A549 (cell line): Measurements from ENCODE around the gene PCDHGA12. TPM values are rescaled to one million over a fixed set of nuclear protein-coding genes. Genes with fewer than 3 reads are reported as not detected.

Source experiments
- ATAC-seq, 2 experiments: fragments of 200-7000 bp in 1 of 2; fragments of >200 bp in 1 of 2; cut with Nextera tagmentation in 1 of 2; cut with Tn5 transposase in 1 of 2; 3 replicates each; pipeline versions ENCODE4 v1.8.0 to v1.9.1; 2018 to 2020; ENCODE audit warnings: mild to moderate bottlenecking in 1 of 2, moderate library complexity in 1 of 2
- CTCF ChIA-PET: fragments of 300-600 bp; sonication (Branson Sonifier 250); formaldehyde crosslinking; extraction: SDS; loops from one replicate; lab custom pipeline; 2021; ENCODE audit warnings: antibody characterized with exemption, inconsistent platforms; lab: Yijun Ruan, JAX
- POLR2A ChIA-PET: fragments of 350-600 bp; formaldehyde crosslinking; extraction: SDS; loops from one replicate; lab custom pipeline; 2021; ENCODE audit warnings: antibody characterized with exemption, inconsistent platforms; lab: Yijun Ruan, JAX
- DNase-seq, 2 experiments: peaks; one replicate each; pipeline versions ENCODE4 v3.0.0 to v3.0.0-alpha.2; 2011 to 2016; ENCODE audit warnings: low read depth in 1 of 2, low spot score in 1 of 2
- FAIRE-seq: peaks from 2 replicates; lab custom pipeline; 2011; peaks lifted over from hg19 to GRCh38; lab: Jason Lieb, UNC
- H3K27ac ChIP-seq, 2 experiments: fragments of >200 bp; sonication (Bioruptor Twin); formaldehyde crosslinking; 3 replicates each; pipeline ENCODE4 v1.5.1; 2016 to 2017
- H3K4me1 ChIP-seq: fragments of >200 bp; sonication (Bioruptor Twin); formaldehyde crosslinking; 3 replicates; pipeline ENCODE4 v1.6.1; 2016
- H3K4me2 ChIP-seq: fragments of >200 bp; sonication (Bioruptor Twin); formaldehyde crosslinking; 3 replicates; pipeline ENCODE4 v1.6.1; 2016
- H3K4me3 ChIP-seq: fragments of >200 bp; sonication (Bioruptor Twin); formaldehyde crosslinking; 3 replicates; pipeline ENCODE4 v1.5.1; 2016
- H3K9me3 ChIP-seq: fragments of >200 bp; sonication (Bioruptor Twin); formaldehyde crosslinking; 3 replicates; pipeline ENCODE4 v1.6.1; 2016
- CHD4 ChIP-seq: fragments of 200-600 bp; sonication (generic); IDR thresholded peaks from 2 replicates; pipeline ENCODE4 v1.6.1; 2016; ENCODE audit warnings: antibody characterized with exemption, mild to moderate bottlenecking, borderline replicate concordance
- E2F6 ChIP-seq: IDR thresholded peaks from 2 replicates; pipeline ENCODE4 v1.6.1; 2012; ENCODE audit warnings: low read depth, borderline replicate concordance
- EHF ChIP-seq: fragments of 250-450 bp; sonication (Bioruptor Pico); IDR thresholded peaks from 2 replicates; pipeline ENCODE4 v1.5.0; 2020; ENCODE audit warnings: mild to moderate bottlenecking
- FOSB ChIP-seq: fragments of 250-450 bp; sonication (Bioruptor Pico); IDR thresholded peaks from 2 replicates; pipeline ENCODE4 v1.5.0; 2020; ENCODE audit warnings: mild to moderate bottlenecking, moderate library complexity
- FOXS1 ChIP-seq: fragments of 250-450 bp; sonication (Bioruptor Pico); IDR thresholded peaks from 2 replicates; pipeline ENCODE4 v1.5.0; 2020; ENCODE audit warnings: mild to moderate bottlenecking, moderate library complexity
- GATA3 ChIP-seq: IDR thresholded peaks from 2 replicates; pipeline ENCODE4 v1.6.1; 2012; ENCODE audit warnings: borderline replicate concordance
- HMGXB4 ChIP-seq: fragments of 250-450 bp; sonication (Bioruptor Pico); IDR thresholded peaks from 2 replicates; pipeline ENCODE4 v1.5.0; 2021; ENCODE audit warnings: mild to moderate bottlenecking, moderate library complexity, borderline replicate concordance
- HOXA7 ChIP-seq: fragments of 250-450 bp; sonication (Bioruptor Pico); IDR thresholded peaks from 2 replicates; pipeline ENCODE4 v1.5.0; 2020; ENCODE audit warnings: mild to moderate bottlenecking, moderate library complexity
- HOXB5 ChIP-seq: fragments of 250-450 bp; sonication (Bioruptor Pico); IDR thresholded peaks from 2 replicates; pipeline ENCODE4 v1.5.0; 2020; ENCODE audit warnings: mild to moderate bottlenecking, moderate library complexity
- NPAS2 ChIP-seq: fragments of 250-450 bp; sonication (Bioruptor Pico); IDR thresholded peaks from 2 replicates; pipeline ENCODE4 v1.8.0; 2022; ENCODE audit warnings: mild to moderate bottlenecking, moderate library complexity, borderline replicate concordance
- NR3C1 ChIP-seq: fragments of >200 bp; sonication (Bioruptor Twin); formaldehyde crosslinking; IDR thresholded peaks from 3 replicates; pipeline ENCODE4 v1.6.1; 2017
- PBX3 ChIP-seq: IDR thresholded peaks from 2 replicates; pipeline ENCODE4 v1.6.1; 2012
- PHF8 ChIP-seq: fragments of 200-600 bp; sonication (generic); IDR thresholded peaks from 2 replicates; pipeline ENCODE4 v1.6.1; 2016; ENCODE audit warnings: low read depth, mild to moderate bottlenecking, antibody characterized with exemption, moderate library complexity, borderline replicate concordance
- RCOR1 ChIP-seq: fragments of 150-350 bp; IDR thresholded peaks from 2 replicates; pipeline ENCODE4 v1.6.1; 2014; ENCODE audit warnings: antibody characterized with exemption, low read length, low read depth
- SREBF2 ChIP-seq: fragments of 450-650 bp; IDR thresholded peaks from 2 replicates; pipeline ENCODE4 v1.6.1; 2014; ENCODE audit warnings: mild to moderate bottlenecking, moderate library complexity
- ZC3H11A ChIP-seq: fragments of 450-650 bp; IDR thresholded peaks from 2 replicates; pipeline ENCODE4 v1.6.1; 2014; ENCODE audit warnings: antibody characterized with exemption, mild to moderate bottlenecking
- ZNF302 ChIP-seq: fragments of 250-450 bp; sonication (Bioruptor Pico); IDR thresholded peaks from 2 replicates; pipeline ENCODE4 v1.9.0; 2021; ENCODE audit warnings: inconsistent platforms, mild to moderate bottlenecking, moderate library complexity
- ZSCAN20 ChIP-seq: fragments of 250-450 bp; sonication (Bioruptor Pico); IDR thresholded peaks from 2 replicates; pipeline ENCODE4 v1.8.0; 2022; ENCODE audit warnings: mild to moderate bottlenecking, moderate library complexity
- WGBS: methylation state at CpG from one replicate; pipeline ENCODE4 v1.1.6; 2017; ENCODE audit errors: missing lambda C conversion rate; 5-methylcytosine and 5-hydroxymethylcytosine counted together
- polyA plus RNA-seq, 4 experiments: library from polyadenylated mRNA; depleted of rRNA in 3 of 4; stranded (reverse); fragments of >200 nt; fragmentation: RNase III in 1 of 4; extraction: RNeasy Plus Mini Kit Qiagen cat#74134 plus additional on column Dnase treatment in 1 of 4; gene quantifications; 2 replicates in 3 of 4; 3 replicates in 1 of 4; pipeline ENCODE4 v1.2.3, GENCODE V29; 2011 to 2017

Gene PCDHGA12
- polyA plus RNA-seq, 2 of the 4 experiments (the other 2 are of a cell fraction): 0.03 to 0.05 TPM

DNA sequence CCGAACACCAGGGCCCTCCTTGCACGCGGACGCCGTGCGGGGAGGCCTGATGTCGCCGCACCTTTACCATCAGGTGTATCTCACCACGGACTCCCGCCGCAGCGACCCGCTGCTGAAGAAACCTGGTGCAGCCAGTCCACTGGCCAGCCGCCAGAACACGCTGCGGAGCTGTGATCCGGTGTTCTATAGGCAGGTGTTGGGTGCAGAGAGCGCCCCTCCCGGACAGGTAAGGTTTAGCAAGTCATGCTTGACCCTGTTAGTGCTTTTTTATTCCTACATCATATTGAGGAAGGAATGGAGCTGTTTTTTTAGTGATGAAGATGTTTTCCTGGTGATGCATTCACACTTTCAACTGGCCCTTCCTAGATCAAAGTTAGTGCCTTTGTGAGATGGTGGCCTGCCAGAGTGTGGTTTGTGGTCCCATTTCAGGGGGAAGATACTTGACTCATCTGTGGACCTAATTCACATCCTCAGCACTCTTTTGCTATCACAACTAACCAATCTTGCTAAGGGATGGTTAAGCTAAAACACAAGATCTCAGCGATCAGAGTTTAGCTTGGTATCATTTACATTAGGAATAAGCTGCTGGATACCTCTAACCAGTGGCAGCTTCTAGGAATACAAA, 48.1 kb downstream of the PCDHGA12 start:
- CTCF ChIA-PET: interaction anchor here (0.7 to 2.7 kb wide), 7 partner anchors 12 to 113 kb away, joined by 3 to 9 read pairs (median 4); no protein-coding TSS in a partner anchor
- no peak for FAIRE-seq
- H3K9me3 ChIP-seq: no peaks in the 10 kb centered on the region; the same call in 2 of the 3 replicates
- no peak for ATAC-seq
- POLR2A ChIA-PET: no interaction called here
- H3K27ac ChIP-seq: no peak overlapping the region
- DNase-seq: no peak
- no peak for TF ChIP-seq EHF (CRISPR knock-in tag)
- no peak for TF ChIP-seq CHD4
- no peak for TF ChIP-seq HMGXB4
- no peak for TF ChIP-seq HOXA7
- no peak for TF ChIP-seq GATA3
- no peak overlapping the region for H3K4me3 ChIP-seq
- no peak overlapping the region for H3K4me2 ChIP-seq
- H3K4me1 ChIP-seq: no peaks in the 10 kb centered on the region
- 80% methylated on average over 17 of the region's 20 CpGs for WGBS

DNA sequence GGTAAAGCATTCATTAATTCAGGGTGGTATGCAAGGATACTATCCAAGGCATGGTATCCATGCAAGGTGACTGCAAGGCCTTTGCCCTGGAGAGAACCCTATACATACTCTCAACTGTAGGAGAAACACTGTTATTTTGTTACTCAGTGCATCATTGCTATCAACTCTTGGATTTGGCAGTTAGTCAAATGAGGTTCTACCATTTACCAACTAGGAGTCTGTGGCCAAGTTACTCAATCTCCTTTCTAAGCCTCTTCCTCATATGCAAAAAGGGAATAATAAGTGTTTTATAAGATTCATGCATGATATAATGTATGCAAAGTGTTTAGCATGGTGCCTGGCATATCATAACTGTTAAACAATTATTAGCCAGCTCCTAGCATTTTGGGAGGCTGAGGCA, 49.5 kb downstream of the PCDHGA12 start:
- no peak for ATAC-seq
- no peak overlapping the region for H3K27ac ChIP-seq
- no peak overlapping the region for H3K4me3 ChIP-seq
- no peaks in the 10 kb centered on the region for H3K4me1 ChIP-seq
- ChIA-PET POLR2A (no interaction called here), CTCF (interaction anchor here (1.1 to 1.9 kb wide), 2 partner anchors 32 to 45 kb away, joined by 4 to 5 read pairs; no protein-coding TSS in a partner anchor)
- TF ChIP-seq PBX3: no peak
- no peak for TF ChIP-seq HMGXB4
- TF ChIP-seq HOXB5 (CRISPR knock-in tag): no peak
- no peak for TF ChIP-seq EHF (CRISPR knock-in tag)
- TF ChIP-seq GATA3: no peak
- TF ChIP-seq FOXS1 (CRISPR knock-in tag): no peak
- TF ChIP-seq FOSB (CRISPR knock-in tag): no peak
- TF ChIP-seq HOXA7: no peak
- no peak for TF ChIP-seq ZC3H11A
- TF ChIP-seq ZSCAN20 (CRISPR knock-in tag): no peak
- TF ChIP-seq RCOR1: no peak
- no peak for TF ChIP-seq E2F6
- no peak for TF ChIP-seq SREBF2
- no peak for TF ChIP-seq ZNF302 (CRISPR knock-in tag)
- no peak for TF ChIP-seq NPAS2 (CRISPR knock-in tag)
- TF ChIP-seq PHF8: no peak
- no peak for TF ChIP-seq NR3C1
- FAIRE-seq: no peak
- no peak for DNase-seq
- no peak overlapping the region for H3K4me2 ChIP-seq
- no peaks in the 10 kb centered on the region; the same call in 2 of the 3 replicates for H3K9me3 ChIP-seq

Other genes with a start within 250 kb of the PCDHGA12 start
Only the 30 nearest of the 35 such genes appear.
- 0.19 and 0.28 TPM in 2 replicates for gene PCDHB13, start 216.6 kb upstream of the PCDHGA12 start, polyA plus RNA-seq (2011; rRNA removed)
- 0.05 to 0.08 TPM (median 0.08 TPM) in 3 replicates for gene PCDHB13, start 216.6 kb upstream of the PCDHGA12 start, polyA plus RNA-seq (2017; fragmentation: RNase III; extraction: RNeasy Plus Mini Kit Qiagen cat#74134 plus additional on column Dnase treatment)
- gene PCDHB14, start 207.2 kb upstream of the PCDHGA12 start, polyA plus RNA-seq (2011; rRNA removed): 0.13 and 0.14 TPM in 2 replicates
- 0.05 to 0.12 TPM (median 0.09 TPM) in 3 replicates for gene PCDHB14, start 207.2 kb upstream of the PCDHGA12 start, polyA plus RNA-seq (2017; fragmentation: RNase III; extraction: RNeasy Plus Mini Kit Qiagen cat#74134 plus additional on column Dnase treatment)
- gene PCDHB15, start 185.1 kb upstream of the PCDHGA12 start, polyA plus RNA-seq (2011; rRNA removed): 0.09 and 0.13 TPM in 2 replicates
- 0.04 to 0.12 TPM (median 0.05 TPM) in 3 replicates for gene PCDHB15, start 185.1 kb upstream of the PCDHGA12 start, polyA plus RNA-seq (2017; fragmentation: RNase III; extraction: RNeasy Plus Mini Kit Qiagen cat#74134 plus additional on column Dnase treatment)
- gene SLC25A2, start 126.5 kb upstream of the PCDHGA12 start, polyA plus RNA-seq (2011; rRNA removed): 0.08 TPM in 1 of 2 replicates, not detected in the other
- gene SLC25A2, start 126.5 kb upstream of the PCDHGA12 start, polyA plus RNA-seq (2017; fragmentation: RNase III; extraction: RNeasy Plus Mini Kit Qiagen cat#74134 plus additional on column Dnase treatment): not detected in 3 replicates
- 78.1 and 90.6 TPM in 2 replicates for gene TAF7, start 109.7 kb upstream of the PCDHGA12 start, polyA plus RNA-seq (2011; rRNA removed)
- gene TAF7, start 109.7 kb upstream of the PCDHGA12 start, polyA plus RNA-seq (2017; fragmentation: RNase III; extraction: RNeasy Plus Mini Kit Qiagen cat#74134 plus additional on column Dnase treatment): 67.3 to 72.6 TPM (median 71.3 TPM) in 3 replicates
- gene PCDHGA1, start 100.0 kb upstream of the PCDHGA12 start, polyA plus RNA-seq (2011; rRNA removed): 0.66 and 0.71 TPM in 2 replicates
- gene PCDHGA1, start 100.0 kb upstream of the PCDHGA12 start, polyA plus RNA-seq (2017; fragmentation: RNase III; extraction: RNeasy Plus Mini Kit Qiagen cat#74134 plus additional on column Dnase treatment): 0.32 to 0.42 TPM (median 0.33 TPM) in 3 replicates
- gene PCDHGA2, start 91.7 kb upstream of the PCDHGA12 start, polyA plus RNA-seq (2011; rRNA removed): 1.6 and 1.7 TPM in 2 replicates
- gene PCDHGA2, start 91.7 kb upstream of the PCDHGA12 start, polyA plus RNA-seq (2017; fragmentation: RNase III; extraction: RNeasy Plus Mini Kit Qiagen cat#74134 plus additional on column Dnase treatment): 0.47 to 0.78 TPM (median 0.58 TPM) in 3 replicates
- 0.07 TPM in 1 of 2 replicates, not detected in the other for gene PCDHGA3, start 86.7 kb upstream of the PCDHGA12 start, polyA plus RNA-seq (2011; rRNA removed)
- gene PCDHGA3, start 86.7 kb upstream of the PCDHGA12 start, polyA plus RNA-seq (2017; fragmentation: RNase III; extraction: RNeasy Plus Mini Kit Qiagen cat#74134 plus additional on column Dnase treatment): not detected in 3 replicates
- gene PCDHGB1, start 80.4 kb upstream of the PCDHGA12 start, polyA plus RNA-seq (2011; rRNA removed): 3.7 and 3.9 TPM in 2 replicates
- gene PCDHGB1, start 80.4 kb upstream of the PCDHGA12 start, polyA plus RNA-seq (2017; fragmentation: RNase III; extraction: RNeasy Plus Mini Kit Qiagen cat#74134 plus additional on column Dnase treatment): 1.3 to 1.6 TPM (median 1.5 TPM) in 3 replicates
- gene PCDHGA4, start 75.5 kb upstream of the PCDHGA12 start, polyA plus RNA-seq (2011; rRNA removed): 0.48 and 0.61 TPM in 2 replicates
- 0.10 to 0.15 TPM (median 0.13 TPM) in 3 replicates for gene PCDHGA4, start 75.5 kb upstream of the PCDHGA12 start, polyA plus RNA-seq (2017; fragmentation: RNase III; extraction: RNeasy Plus Mini Kit Qiagen cat#74134 plus additional on column Dnase treatment)
- gene PCDHGB2, start 70.5 kb upstream of the PCDHGA12 start, polyA plus RNA-seq (2011; rRNA removed): 0.36 and 0.54 TPM in 2 replicates
- gene PCDHGB2, start 70.5 kb upstream of the PCDHGA12 start, polyA plus RNA-seq (2017; fragmentation: RNase III; extraction: RNeasy Plus Mini Kit Qiagen cat#74134 plus additional on column Dnase treatment): 0.04 to 0.05 TPM (median 0.05 TPM) in 3 replicates
- 0.37 and 0.57 TPM in 2 replicates for gene PCDHGA5, start 66.3 kb upstream of the PCDHGA12 start, polyA plus RNA-seq (2011; rRNA removed)
- 0.09 to 0.18 TPM (median 0.13 TPM) in 3 replicates for gene PCDHGA5, start 66.3 kb upstream of the PCDHGA12 start, polyA plus RNA-seq (2017; fragmentation: RNase III; extraction: RNeasy Plus Mini Kit Qiagen cat#74134 plus additional on column Dnase treatment)
- 1.1 and 1.2 TPM in 2 replicates for gene PCDHGB3, start 60.3 kb upstream of the PCDHGA12 start, polyA plus RNA-seq (2011; rRNA removed)
- 0.16 to 0.44 TPM (median 0.28 TPM) in 3 replicates for gene PCDHGB3, start 60.3 kb upstream of the PCDHGA12 start, polyA plus RNA-seq (2017; fragmentation: RNase III; extraction: RNeasy Plus Mini Kit Qiagen cat#74134 plus additional on column Dnase treatment)
- 0.98 and 1.0 TPM in 2 replicates for gene PCDHGA6, start 56.6 kb upstream of the PCDHGA12 start, polyA plus RNA-seq (2011; rRNA removed)
- gene PCDHGA6, start 56.6 kb upstream of the PCDHGA12 start, polyA plus RNA-seq (2017; fragmentation: RNase III; extraction: RNeasy Plus Mini Kit Qiagen cat#74134 plus additional on column Dnase treatment): 0.22 to 0.37 TPM (median 0.23 TPM) in 3 replicates
- gene PCDHGA7, start 47.8 kb upstream of the PCDHGA12 start, polyA plus RNA-seq (2011; rRNA removed): 0.95 and 1.1 TPM in 2 replicates
- 0.70 to 0.84 TPM (median 0.76 TPM) in 3 replicates for gene PCDHGA7, start 47.8 kb upstream of the PCDHGA12 start, polyA plus RNA-seq (2017; fragmentation: RNase III; extraction: RNeasy Plus Mini Kit Qiagen cat#74134 plus additional on column Dnase treatment)
- gene PCDHGB4, start 42.8 kb upstream of the PCDHGA12 start, polyA plus RNA-seq (2011; rRNA removed): 1.4 and 1.5 TPM in 2 replicates
- gene PCDHGB4, start 42.8 kb upstream of the PCDHGA12 start, polyA plus RNA-seq (2017; fragmentation: RNase III; extraction: RNeasy Plus Mini Kit Qiagen cat#74134 plus additional on column Dnase treatment): 0.90 to 1.6 TPM (median 1.1 TPM) in 3 replicates
- gene PCDHGA8, start 37.9 kb upstream of the PCDHGA12 start, polyA plus RNA-seq (2011; rRNA removed): 0.08 and 0.11 TPM in 2 replicates
- 0.03 to 0.04 TPM (median 0.04 TPM) in 3 replicates for gene PCDHGA8, start 37.9 kb upstream of the PCDHGA12 start, polyA plus RNA-seq (2017; fragmentation: RNase III; extraction: RNeasy Plus Mini Kit Qiagen cat#74134 plus additional on column Dnase treatment)
- 2.6 and 3.2 TPM in 2 replicates for gene PCDHGB5, start 32.6 kb upstream of the PCDHGA12 start, polyA plus RNA-seq (2011; rRNA removed)
- 1.9 to 2.8 TPM (median 2.5 TPM) in 3 replicates for gene PCDHGB5, start 32.6 kb upstream of the PCDHGA12 start, polyA plus RNA-seq (2017; fragmentation: RNase III; extraction: RNeasy Plus Mini Kit Qiagen cat#74134 plus additional on column Dnase treatment)
- 0.22 and 0.40 TPM in 2 replicates for gene PCDHGA9, start 27.7 kb upstream of the PCDHGA12 start, polyA plus RNA-seq (2011; rRNA removed)
- gene PCDHGA9, start 27.7 kb upstream of the PCDHGA12 start, polyA plus RNA-seq (2017; fragmentation: RNase III; extraction: RNeasy Plus Mini Kit Qiagen cat#74134 plus additional on column Dnase treatment): 0.01 to 0.09 TPM (median 0.03 TPM) in 3 replicates
- 0.21 and 0.30 TPM in 2 replicates for gene PCDHGB6, start 22.5 kb upstream of the PCDHGA12 start, polyA plus RNA-seq (2011; rRNA removed)
- 0.08 to 0.09 TPM (median 0.09 TPM) in 3 replicates for gene PCDHGB6, start 22.5 kb upstream of the PCDHGA12 start, polyA plus RNA-seq (2017; fragmentation: RNase III; extraction: RNeasy Plus Mini Kit Qiagen cat#74134 plus additional on column Dnase treatment)
- gene PCDHGA10, start 17.5 kb upstream of the PCDHGA12 start, polyA plus RNA-seq (2011; rRNA removed): 0.04 and 0.08 TPM in 2 replicates
- gene PCDHGA10, start 17.5 kb upstream of the PCDHGA12 start, polyA plus RNA-seq (2017; fragmentation: RNase III; extraction: RNeasy Plus Mini Kit Qiagen cat#74134 plus additional on column Dnase treatment): 0.01 TPM in 1 of 3 replicates, not detected in the others
- gene PCDHGB7, start 12.8 kb upstream of the PCDHGA12 start, polyA plus RNA-seq (2011; rRNA removed): 0.14 and 0.16 TPM in 2 replicates
- 0.03 to 0.06 TPM (median 0.05 TPM) in 3 replicates for gene PCDHGB7, start 12.8 kb upstream of the PCDHGA12 start, polyA plus RNA-seq (2017; fragmentation: RNase III; extraction: RNeasy Plus Mini Kit Qiagen cat#74134 plus additional on column Dnase treatment)
- 0.05 and 0.10 TPM in 2 replicates for gene PCDHGA11, start 9.5 kb upstream of the PCDHGA12 start, polyA plus RNA-seq (2011; rRNA removed)
- 0.01 TPM in 1 of 3 replicates, not detected in the others for gene PCDHGA11, start 9.5 kb upstream of the PCDHGA12 start, polyA plus RNA-seq (2017; fragmentation: RNase III; extraction: RNeasy Plus Mini Kit Qiagen cat#74134 plus additional on column Dnase treatment)
- 1.6 and 1.9 TPM in 2 replicates for gene PCDHGC3, start 45.5 kb downstream of the PCDHGA12 start, polyA plus RNA-seq (2011; rRNA removed)
- 4.9 to 5.3 TPM (median 5.2 TPM) in 3 replicates for gene PCDHGC3, start 45.5 kb downstream of the PCDHGA12 start, polyA plus RNA-seq (2017; fragmentation: RNase III; extraction: RNeasy Plus Mini Kit Qiagen cat#74134 plus additional on column Dnase treatment)
- gene PCDHGC4, start 54.5 kb downstream of the PCDHGA12 start, polyA plus RNA-seq (2011; rRNA removed): 0.06 and 0.07 TPM in 2 replicates
- 0.03 TPM in 1 of 3 replicates, not detected in the others for gene PCDHGC4, start 54.5 kb downstream of the PCDHGA12 start, polyA plus RNA-seq (2017; fragmentation: RNase III; extraction: RNeasy Plus Mini Kit Qiagen cat#74134 plus additional on column Dnase treatment)
- 0.08 TPM in 1 of 2 replicates, not detected in the other for gene PCDHGC5, start 58.6 kb downstream of the PCDHGA12 start, polyA plus RNA-seq (2011; rRNA removed)
- gene PCDHGC5, start 58.6 kb downstream of the PCDHGA12 start, polyA plus RNA-seq (2017; fragmentation: RNase III; extraction: RNeasy Plus Mini Kit Qiagen cat#74134 plus additional on column Dnase treatment): 0.03 TPM in 1 of 3 replicates, not detected in the others
- 53.4 and 82.2 TPM in 2 replicates for gene DIAPH1, start 188.5 kb downstream of the PCDHGA12 start, polyA plus RNA-seq (2011; rRNA removed)
- 57.4 to 59.8 TPM (median 59.4 TPM) in 3 replicates for gene DIAPH1, start 188.5 kb downstream of the PCDHGA12 start, polyA plus RNA-seq (2017; fragmentation: RNase III; extraction: RNeasy Plus Mini Kit Qiagen cat#74134 plus additional on column Dnase treatment)
- gene HDAC3, start 206.3 kb downstream of the PCDHGA12 start, polyA plus RNA-seq (2011; rRNA removed): 67.3 and 80.0 TPM in 2 replicates
- 51.1 to 56.9 TPM (median 51.7 TPM) in 3 replicates for gene HDAC3, start 206.3 kb downstream of the PCDHGA12 start, polyA plus RNA-seq (2017; fragmentation: RNase III; extraction: RNeasy Plus Mini Kit Qiagen cat#74134 plus additional on column Dnase treatment)
- gene RELL2, start 206.5 kb downstream of the PCDHGA12 start, polyA plus RNA-seq (2011; rRNA removed): 2.8 and 3.6 TPM in 2 replicates
- 5.0 to 6.5 TPM (median 6.5 TPM) in 3 replicates for gene RELL2, start 206.5 kb downstream of the PCDHGA12 start, polyA plus RNA-seq (2017; fragmentation: RNase III; extraction: RNeasy Plus Mini Kit Qiagen cat#74134 plus additional on column Dnase treatment)
- 11.0 and 12.2 TPM in 2 replicates for gene FCHSD1, start 220.9 kb downstream of the PCDHGA12 start, polyA plus RNA-seq (2011; rRNA removed)
- gene FCHSD1, start 220.9 kb downstream of the PCDHGA12 start, polyA plus RNA-seq (2017; fragmentation: RNase III; extraction: RNeasy Plus Mini Kit Qiagen cat#74134 plus additional on column Dnase treatment): 10.1 to 14.5 TPM (median 14.0 TPM) in 3 replicates